ENCODE measurements around the gene D2HGDH.
"Not testable (repeated sequence)": the region's sequence is repeated elsewhere in the genome, so short reads cannot be mapped to it uniquely, and the experiment has no call there.

The D2HGDH gene

GRCh38 chr2:241801611-241802420, 67.4 kb downstream of the D2HGDH start:
- Mint-ChIP-seq H3K4me1 (peaks cover 49% of the 10 kb centered on the region), H3K4me3 (no peak overlapping the region), H3K36me3 (ENCODE audit: low read depth) (no peaks in the 10 kb centered on the region), H3K9me3 (no peaks in the 10 kb centered on the region), H3K27ac (no peak overlapping the region), H3K27me3 (ENCODE audit: low read depth, poor library complexity) (no peaks in the 10 kb centered on the region)
- peak; percentile 69 for DNase-seq
- TF ChIP-seq, protein P1, sequence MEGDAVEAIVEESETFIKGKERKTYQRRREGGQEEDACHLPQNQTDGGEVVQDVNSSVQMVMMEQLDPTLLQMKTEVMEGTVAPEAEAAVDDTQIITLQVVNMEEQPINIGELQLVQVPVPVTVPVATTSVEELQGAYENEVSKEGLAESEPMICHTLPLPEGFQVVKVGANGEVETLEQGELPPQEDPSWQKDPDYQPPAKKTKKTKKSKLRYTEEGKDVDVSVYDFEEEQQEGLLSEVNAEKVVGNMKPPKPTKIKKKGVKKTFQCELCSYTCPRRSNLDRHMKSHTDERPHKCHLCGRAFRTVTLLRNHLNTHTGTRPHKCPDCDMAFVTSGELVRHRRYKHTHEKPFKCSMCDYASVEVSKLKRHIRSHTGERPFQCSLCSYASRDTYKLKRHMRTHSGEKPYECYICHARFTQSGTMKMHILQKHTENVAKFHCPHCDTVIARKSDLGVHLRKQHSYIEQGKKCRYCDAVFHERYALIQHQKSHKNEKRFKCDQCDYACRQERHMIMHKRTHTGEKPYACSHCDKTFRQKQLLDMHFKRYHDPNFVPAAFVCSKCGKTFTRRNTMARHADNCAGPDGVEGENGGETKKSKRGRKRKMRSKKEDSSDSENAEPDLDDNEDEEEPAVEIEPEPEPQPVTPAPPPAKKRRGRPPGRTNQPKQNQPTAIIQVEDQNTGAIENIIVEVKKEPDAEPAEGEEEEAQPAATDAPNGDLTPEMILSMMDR (IDR thresholded peaks at IDR 0.05) = no peak

GRCh38 chr2:241802421-241803318, 68.2 kb downstream of the D2HGDH start:
- TF ChIP-seq, protein P1 (IDR thresholded peaks at IDR 0.05) = no peak
- no peak overlapping the region for H3K27ac Mint-ChIP-seq
- no peaks in the 10 kb centered on the region for H3K36me3 Mint-ChIP-seq (ENCODE audit: low read depth)
- DNase-seq = peak; percentile 3
- no peaks in the 10 kb centered on the region for H3K9me3 Mint-ChIP-seq
- H3K27me3 Mint-ChIP-seq (ENCODE audit: low read depth, poor library complexity) = no peaks in the 10 kb centered on the region
- H3K4me3 Mint-ChIP-seq = peak overlapping the region; percentile 50
- H3K4me1 Mint-ChIP-seq = peaks cover 41% of the 10 kb centered on the region

GRCh38 chr2:241803387-241804325, 69.2 kb downstream of the D2HGDH start:
- TF ChIP-seq, protein P1 (IDR thresholded peaks at IDR 0.05) = no peak

GRCh38 chr2:241804326-241805229, 70.1 kb downstream of the D2HGDH start:
- no peak overlapping the region for H3K4me3 Mint-ChIP-seq
- H3K4me1 Mint-ChIP-seq = peaks cover 52% of the 10 kb centered on the region
- H3K27ac Mint-ChIP-seq = no peak overlapping the region
- peaks cover 2% of the 10 kb centered on the region for H3K27me3 Mint-ChIP-seq (ENCODE audit: low read depth, poor library complexity)
- H3K9me3 Mint-ChIP-seq = no peaks in the 10 kb centered on the region
- peak; percentile 34 for DNase-seq
- no peaks in the 10 kb centered on the region for H3K36me3 Mint-ChIP-seq (ENCODE audit: low read depth)
- TF ChIP-seq, protein P1 (IDR thresholded peaks at IDR 0.05) = no peak

More at GRCh38 chr2:241803387-241804325, 69.2 kb downstream of the D2HGDH start:
- no peak overlapping the region for H3K27ac Mint-ChIP-seq
- H3K4me3 Mint-ChIP-seq = no peak overlapping the region
- no peaks in the 10 kb centered on the region for H3K27me3 Mint-ChIP-seq (ENCODE audit: low read depth, poor library complexity)
- no peaks in the 10 kb centered on the region for H3K9me3 Mint-ChIP-seq
- peak; percentile 13 for DNase-seq
- peaks cover 42% of the 10 kb centered on the region for H3K4me1 Mint-ChIP-seq
- H3K36me3 Mint-ChIP-seq (ENCODE audit: low read depth) = no peaks in the 10 kb centered on the region

DNA sequence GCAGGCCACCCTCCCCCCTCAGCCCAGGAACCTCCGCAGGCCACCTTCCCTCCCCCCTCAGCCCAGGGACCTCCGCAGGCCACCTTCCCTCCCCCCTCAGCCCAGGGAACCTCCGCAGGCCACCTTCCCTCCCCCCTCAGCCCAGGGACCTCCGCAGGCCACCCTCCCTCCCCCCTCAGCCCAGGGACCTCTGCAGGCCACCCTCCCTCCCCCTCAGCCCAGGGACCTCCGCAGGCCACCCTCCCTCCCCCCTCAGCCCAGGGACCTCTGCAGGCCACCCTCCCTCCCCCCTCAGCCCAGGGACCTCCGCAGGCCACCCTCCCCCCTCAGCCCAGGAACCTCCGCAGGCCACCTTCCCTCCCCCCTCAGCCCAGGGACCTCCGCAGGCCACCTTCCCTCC, 71.8 kb downstream of the D2HGDH start:
- H3K4me1 Mint-ChIP-seq = peaks cover 46% of the 10 kb centered on the region
- H3K27me3 Mint-ChIP-seq (ENCODE audit: low read depth, poor library complexity); H3K36me3 Mint-ChIP-seq (ENCODE audit: low read depth); H3K4me3 Mint-ChIP-seq; H3K9me3 Mint-ChIP-seq; H3K27ac Mint-ChIP-seq: not testable (repeated sequence)
- DNase-seq = peak; percentile 4

All from nephron progenitor cell (in vitro differentiated cells).